HG02970 (cell line): ENCODE data around the gene ROR2.
"Not testable (repeated sequence)": the region's sequence is repeated elsewhere in the genome, so short reads cannot be mapped to it uniquely, and the experiment has no call there.

Experiments
- ATAC-seq: cut with Tn5 transposase; IDR thresholded peaks from one replicate; pipeline ENCODE4 v1.9.1; 2021; ENCODE audit warnings: mild to moderate bottlenecking, moderate library complexity, moderate number of reproducible peaks; ENCODE audit not compliant: unreplicated experiment, low FRiP score

ROR2 gene

GRCh38 chr9:91929331-91929730 lies 20.7 kb downstream of the ROR2 start:
- no peak for ATAC-seq

- ATAC-seq = no peak
Measured at GRCh38 chr9:91927922-91928510, 22.0 kb downstream of the ROR2 start.

GRCh38 chr9:91924090-91924489 lies 25.9 kb downstream of the ROR2 start:
- ATAC-seq = no peak

- no peak for ATAC-seq
Measured at GRCh38 chr9:91923145-91923544, 26.9 kb downstream of the ROR2 start.

GRCh38 chr9:91921371-91921770 lies 28.7 kb downstream of the ROR2 start:
- ATAC-seq = no peak

- ATAC-seq = no peak
Measured at GRCh38 chr9:91920630-91921350, 29.2 kb downstream of the ROR2 start.

- ATAC-seq = no peak
Measured at GRCh38 chr9:91919621-91920020, 30.4 kb downstream of the ROR2 start.

- no peak for ATAC-seq
Measured at GRCh38 chr9:91917436-91917835, 32.6 kb downstream of the ROR2 start.

- no peak for ATAC-seq
Measured at GRCh38 chr9:91915524-91916263, 34.3 kb downstream of the ROR2 start.

GRCh38 chr9:91914937-91915336 lies 35.1 kb downstream of the ROR2 start:
- ATAC-seq = no peak

GRCh38 chr9:91914404-91914803 lies 35.6 kb downstream of the ROR2 start:
- no peak for ATAC-seq

- ATAC-seq = no peak
Measured at GRCh38 chr9:91913986-91914385, 36.0 kb downstream of the ROR2 start.

- no peak for ATAC-seq
Measured at GRCh38 chr9:91913096-91913495, 36.9 kb downstream of the ROR2 start.

GRCh38 chr9:91911657-91912056 lies 38.4 kb downstream of the ROR2 start:
- ATAC-seq = no peak

- not testable (repeated sequence) for ATAC-seq
Measured at GRCh38 chr9:91909256-91909655, 40.8 kb downstream of the ROR2 start.

- no peak for ATAC-seq
Measured at GRCh38 chr9:91908746-91909145, 41.3 kb downstream of the ROR2 start.

GRCh38 chr9:91908293-91908623 lies 41.8 kb downstream of the ROR2 start:
- ATAC-seq = no peak

GRCh38 chr9:91907484-91908292 lies 42.3 kb downstream of the ROR2 start:
- no peak for ATAC-seq

GRCh38 chr9:91905991-91906469 lies 44.0 kb downstream of the ROR2 start:
- no peak for ATAC-seq

GRCh38 chr9:91905237-91905650 lies 44.8 kb downstream of the ROR2 start:
- no peak for ATAC-seq
